Choroid plexus epithelial cell (primary cell): ENCODE results near the gene DIPK1C.

ENCODE experiments used
- DNase-seq: peaks from one replicate; pipeline ENCODE4 v3.0.0-alpha.2; 2010; ENCODE audit warnings: low read depth
- H3K4me3 ChIP-seq: 2 replicates; pipeline ENCODE4 v1.5.1; 2011; ENCODE audit warnings: low read depth, mild to moderate bottlenecking, control low read depth, low read length, moderate library complexity
- CTCF ChIP-seq: conservative IDR thresholded peaks from 2 replicates; pipeline ENCODE4 v1.5.1; 2011; ENCODE audit warnings: low read depth, mild to moderate bottlenecking, control low read depth, inconsistent platforms, low read length, moderate library complexity

DIPK1C gene

GRCh38 chr18:74473976-74474640 lies 17.0 kb upstream of the DIPK1C start:
- TF ChIP-seq CTCF: no peak
- H3K4me3 ChIP-seq: no peak overlapping the region
- no peak for DNase-seq

GRCh38 chr18:74472312-74472711 lies 15.2 kb upstream of the DIPK1C start:
- H3K4me3 ChIP-seq: no peak overlapping the region
- DNase-seq: no peak
- TF ChIP-seq CTCF: no peak

GRCh38 chr18:74468547-74469061 lies 11.5 kb upstream of the DIPK1C start:
- no peak overlapping the region for H3K4me3 ChIP-seq
- TF ChIP-seq CTCF: no peak
- no peak for DNase-seq

- H3K4me3 ChIP-seq: no peak overlapping the region
- TF ChIP-seq CTCF: no peak
Observed at GRCh38 chr18:74465775-74466174, 8.7 kb upstream of the DIPK1C start.

GRCh38 chr18:74463983-74464382 lies 6.9 kb upstream of the DIPK1C start:
- TF ChIP-seq CTCF: no peak
- no peak overlapping the region for H3K4me3 ChIP-seq
- no peak for DNase-seq

More at GRCh38 chr18:74465775-74466174, 8.7 kb upstream of the DIPK1C start:
- DNase-seq: no peak

GRCh38 chr18:74463254-74463653 lies 6.1 kb upstream of the DIPK1C start:
- no peak for DNase-seq
- no peak overlapping the region for H3K4me3 ChIP-seq
- no peak for TF ChIP-seq CTCF

GRCh38 chr18:74460825-74461224 lies 3.7 kb upstream of the DIPK1C start:
- no peak for DNase-seq
- TF ChIP-seq CTCF: no peak
- no peak overlapping the region for H3K4me3 ChIP-seq
